HEK293T (cell line): ENCODE data around the gene APP.

Source experiments
- ELF4 ChIP-seq: fragments of 450-650 bp; IDR thresholded peaks from 2 replicates; pipeline ENCODE4 v1.6.1; 2017; ENCODE audit warnings: antibody characterized with exemption
- NFRKB ChIP-seq: fragments of 450-650 bp; IDR thresholded peaks from 2 replicates; pipeline ENCODE4 v1.6.1; 2016; ENCODE audit warnings: mild to moderate bottlenecking, moderate library complexity

DNA sequence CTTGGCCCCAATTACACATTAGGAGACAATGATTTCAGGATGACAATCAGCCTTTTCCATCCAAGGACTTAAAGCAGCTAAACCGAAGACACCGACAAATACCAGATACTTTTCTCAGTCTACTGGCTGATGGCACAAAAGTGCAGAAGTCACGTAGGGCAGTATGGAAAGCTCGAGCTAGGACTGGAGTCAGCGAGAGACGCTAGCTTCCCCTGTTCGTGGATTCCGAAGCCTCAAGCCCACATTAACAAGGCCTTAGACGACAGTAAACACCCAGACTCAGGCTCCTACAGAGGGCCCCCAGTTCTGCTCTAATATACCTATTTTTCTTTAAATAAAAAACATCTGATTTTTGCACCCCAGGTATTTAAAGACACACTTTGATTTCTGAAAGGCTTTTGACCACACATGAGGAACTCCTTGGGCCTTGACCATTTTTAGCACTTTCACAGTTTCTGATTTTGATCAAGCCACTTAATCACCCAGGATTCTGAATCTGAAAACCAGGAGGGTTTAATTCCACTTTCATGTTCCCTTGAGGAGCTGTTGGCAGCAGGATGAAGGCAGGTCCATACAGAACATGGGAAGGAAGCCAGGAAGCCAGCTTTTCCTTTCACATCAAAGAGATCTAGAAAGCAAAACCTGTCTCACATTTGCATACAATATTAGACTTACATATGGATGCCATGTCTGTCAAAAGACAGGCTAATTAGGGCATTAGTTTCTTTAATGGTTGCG is 231.7 kb downstream of the APP start:
- TF ChIP-seq ELF4 (no peak), NFRKB (no peak)
